ENCODE measurements around the gene ABHD4.
"Not testable (repeated sequence)": the region's sequence is repeated elsewhere in the genome, so short reads cannot be mapped to it uniquely, and the experiment has no call there.

The ABHD4 gene

DNA sequence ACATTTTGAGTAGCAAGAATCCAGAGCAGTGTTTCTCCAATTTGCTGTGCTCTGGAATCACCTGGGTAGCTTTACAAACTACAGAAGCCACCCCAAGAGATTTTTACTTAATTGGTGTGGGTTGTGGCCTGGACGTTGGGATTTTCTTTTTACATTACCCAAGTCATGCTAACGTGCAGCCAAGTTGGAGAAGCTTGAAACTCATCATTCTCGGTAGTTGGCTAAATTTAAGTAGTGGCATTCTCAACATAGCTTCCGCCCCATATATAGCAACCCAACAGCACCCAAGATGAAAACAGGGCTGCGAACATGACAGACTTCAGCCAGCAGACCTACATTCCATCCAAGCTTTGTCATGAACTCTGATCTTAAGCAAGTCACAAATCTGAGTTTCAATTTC lies 34.1 kb upstream of the ABHD4 start:
- H3K79me2 ChIP-seq (ENCODE audit: insufficient read depth, low read length) = peaks cover 69% of the 10 kb centered on the region
- H3K36me3 ChIP-seq (ENCODE audit: insufficient read depth, low read length) = peaks cover 14% of the 10 kb centered on the region; the same call in 1 of the 2 replicates
- peaks cover 93% of the 10 kb centered on the region for H3K4me1 ChIP-seq (ENCODE audit: insufficient read depth, low read length, poor library complexity, severe bottlenecking)
- H3K27me3 ChIP-seq (ENCODE audit: insufficient read depth, low read length, poor library complexity, severe bottlenecking) = no peaks in the 10 kb centered on the region
- H2AFZ ChIP-seq (ENCODE audit: low read length) = no peak overlapping the region
- no peaks in the 10 kb centered on the region for H3K9me3 ChIP-seq (ENCODE audit: insufficient read depth, low read depth, low read length)
- no peaks in the 10 kb centered on the region for H3K9me2 ChIP-seq (replicated peaks; ENCODE audit: low read depth, low read length)
- H3K4me3 ChIP-seq (ENCODE audit: low read length, poor library complexity, severe bottlenecking) = no peak overlapping the region
- H3F3A ChIP-seq (ENCODE audit: low read depth) = peaks cover 18% of the 10 kb centered on the region
- TF ChIP-seq, protein P1, sequence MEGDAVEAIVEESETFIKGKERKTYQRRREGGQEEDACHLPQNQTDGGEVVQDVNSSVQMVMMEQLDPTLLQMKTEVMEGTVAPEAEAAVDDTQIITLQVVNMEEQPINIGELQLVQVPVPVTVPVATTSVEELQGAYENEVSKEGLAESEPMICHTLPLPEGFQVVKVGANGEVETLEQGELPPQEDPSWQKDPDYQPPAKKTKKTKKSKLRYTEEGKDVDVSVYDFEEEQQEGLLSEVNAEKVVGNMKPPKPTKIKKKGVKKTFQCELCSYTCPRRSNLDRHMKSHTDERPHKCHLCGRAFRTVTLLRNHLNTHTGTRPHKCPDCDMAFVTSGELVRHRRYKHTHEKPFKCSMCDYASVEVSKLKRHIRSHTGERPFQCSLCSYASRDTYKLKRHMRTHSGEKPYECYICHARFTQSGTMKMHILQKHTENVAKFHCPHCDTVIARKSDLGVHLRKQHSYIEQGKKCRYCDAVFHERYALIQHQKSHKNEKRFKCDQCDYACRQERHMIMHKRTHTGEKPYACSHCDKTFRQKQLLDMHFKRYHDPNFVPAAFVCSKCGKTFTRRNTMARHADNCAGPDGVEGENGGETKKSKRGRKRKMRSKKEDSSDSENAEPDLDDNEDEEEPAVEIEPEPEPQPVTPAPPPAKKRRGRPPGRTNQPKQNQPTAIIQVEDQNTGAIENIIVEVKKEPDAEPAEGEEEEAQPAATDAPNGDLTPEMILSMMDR (conservative IDR thresholded peaks at IDR 0.05; ENCODE audit: low read length) = no peak
- no peak for TF ChIP-seq EZH2phosphoT487 (IDR thresholded peaks at IDR 0.05; ENCODE audit: borderline replicate concordance)
- no peak overlapping the region for H3K4me2 ChIP-seq (ENCODE audit: low read depth, low read length, poor library complexity, severe bottlenecking)
- H4K20me1 ChIP-seq (ENCODE audit: insufficient read depth, low read length, poor library complexity, severe bottlenecking) = no peaks in the 10 kb centered on the region
- H3K9ac ChIP-seq (ENCODE audit: low read depth, low read length, poor library complexity, severe bottlenecking) = peak overlapping the region; percentile 97

DNA sequence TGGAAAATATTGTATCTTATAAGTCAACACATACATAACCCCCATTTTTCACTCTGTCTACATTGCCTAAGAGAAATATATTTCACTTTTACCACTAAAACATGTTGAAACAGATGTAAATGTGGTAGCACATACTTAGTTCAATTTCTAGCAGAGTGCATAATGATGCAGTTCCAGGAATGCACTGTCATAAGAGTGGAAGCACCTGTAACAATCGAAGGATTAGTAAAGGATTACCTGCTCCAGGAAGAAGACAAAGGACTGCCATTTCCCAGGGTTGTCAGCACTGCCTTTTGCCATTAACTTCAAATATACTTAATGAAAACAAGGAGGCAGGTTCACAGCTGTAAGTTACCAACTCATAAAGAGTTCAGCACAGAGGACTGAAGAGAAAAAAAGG lies 33.6 kb upstream of the ABHD4 start:
- Histone ChIP-seq H3K36me3 (ENCODE audit: insufficient read depth, low read length) (peaks cover 14% of the 10 kb centered on the region; the same call in 1 of the 2 replicates), H3K27me3 (ENCODE audit: insufficient read depth, low read length, poor library complexity, severe bottlenecking) (no peaks in the 10 kb centered on the region), H3F3A (ENCODE audit: low read depth) (peaks cover 18% of the 10 kb centered on the region), H3K79me2 (ENCODE audit: insufficient read depth, low read length) (peaks cover 69% of the 10 kb centered on the region), H3K4me3 (ENCODE audit: low read length, poor library complexity, severe bottlenecking) (no peak overlapping the region), H3K4me2 (ENCODE audit: low read depth, low read length, poor library complexity, severe bottlenecking) (no peak overlapping the region), H3K4me1 (ENCODE audit: insufficient read depth, low read length, poor library complexity, severe bottlenecking) (peaks cover 93% of the 10 kb centered on the region), H3K9me3 (ENCODE audit: insufficient read depth, low read depth, low read length) (no peaks in the 10 kb centered on the region), H4K20me1 (ENCODE audit: insufficient read depth, low read length, poor library complexity, severe bottlenecking) (no peaks in the 10 kb centered on the region), H3K9ac (ENCODE audit: low read depth, low read length, poor library complexity, severe bottlenecking) (peak overlapping the region; percentile 97), H2AFZ (ENCODE audit: low read length) (no peak overlapping the region), H3K9me2 (replicated peaks; ENCODE audit: low read depth, low read length) (no peaks in the 10 kb centered on the region)
- TF ChIP-seq, protein P1 (conservative IDR thresholded peaks at IDR 0.05; ENCODE audit: low read length) = no peak
- TF ChIP-seq EZH2phosphoT487 (IDR thresholded peaks at IDR 0.05; ENCODE audit: borderline replicate concordance) = no peak

DNA sequence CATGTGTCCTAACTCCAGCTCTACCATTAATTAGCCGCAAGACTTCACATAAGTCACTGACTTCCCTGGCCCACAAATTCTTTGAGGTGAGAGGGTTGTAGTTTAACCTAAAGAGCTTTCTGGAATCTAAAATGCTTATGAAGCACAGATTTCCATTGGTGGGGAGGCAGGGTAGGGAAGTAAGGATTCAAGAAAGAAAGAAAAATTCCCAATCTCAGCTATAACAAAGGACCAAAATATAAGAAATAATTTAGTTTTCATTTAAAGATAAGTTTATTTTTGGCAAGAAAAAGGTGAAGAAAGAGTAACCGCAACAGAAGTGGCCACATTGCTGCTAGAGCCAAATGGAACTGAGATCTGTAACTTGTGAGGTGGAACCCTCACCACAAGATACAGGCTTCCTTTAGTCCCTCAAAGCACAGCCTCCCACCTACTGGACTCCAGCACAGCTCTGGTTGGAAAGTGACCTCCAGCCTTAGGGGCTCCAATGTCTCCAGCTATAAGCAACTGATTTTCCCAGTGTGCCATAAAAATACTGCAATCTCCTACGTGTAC lies 32.6 kb upstream of the ABHD4 start:
- H3K9me3 ChIP-seq (ENCODE audit: insufficient read depth, low read depth, low read length) = no peaks in the 10 kb centered on the region
- H3K4me3 ChIP-seq (ENCODE audit: low read length, poor library complexity, severe bottlenecking) = no peak overlapping the region
- H4K20me1 ChIP-seq (ENCODE audit: insufficient read depth, low read length, poor library complexity, severe bottlenecking) = no peaks in the 10 kb centered on the region
- peaks cover 18% of the 10 kb centered on the region for H3F3A ChIP-seq (ENCODE audit: low read depth)
- H3K27me3 ChIP-seq (ENCODE audit: insufficient read depth, low read length, poor library complexity, severe bottlenecking) = no peaks in the 10 kb centered on the region
- H3K9ac ChIP-seq (ENCODE audit: low read depth, low read length, poor library complexity, severe bottlenecking) = peak overlapping the region; percentile 97
- no peak for TF ChIP-seq EZH2phosphoT487 (IDR thresholded peaks at IDR 0.05; ENCODE audit: borderline replicate concordance)
- TF ChIP-seq, protein P1 (conservative IDR thresholded peaks at IDR 0.05; ENCODE audit: low read length) = no peak
- H3K79me2 ChIP-seq (ENCODE audit: insufficient read depth, low read length) = peaks cover 68% of the 10 kb centered on the region
- peaks cover 91% of the 10 kb centered on the region for H3K4me1 ChIP-seq (ENCODE audit: insufficient read depth, low read length, poor library complexity, severe bottlenecking)
- peak overlapping the region; percentile 56 for H3K4me2 ChIP-seq (ENCODE audit: low read depth, low read length, poor library complexity, severe bottlenecking)
- no peaks in the 10 kb centered on the region for H3K9me2 ChIP-seq (replicated peaks; ENCODE audit: low read depth, low read length)
- peaks cover 14% of the 10 kb centered on the region for H3K36me3 ChIP-seq (ENCODE audit: insufficient read depth, low read length)
- H2AFZ ChIP-seq (ENCODE audit: low read length) = no peak overlapping the region

DNA sequence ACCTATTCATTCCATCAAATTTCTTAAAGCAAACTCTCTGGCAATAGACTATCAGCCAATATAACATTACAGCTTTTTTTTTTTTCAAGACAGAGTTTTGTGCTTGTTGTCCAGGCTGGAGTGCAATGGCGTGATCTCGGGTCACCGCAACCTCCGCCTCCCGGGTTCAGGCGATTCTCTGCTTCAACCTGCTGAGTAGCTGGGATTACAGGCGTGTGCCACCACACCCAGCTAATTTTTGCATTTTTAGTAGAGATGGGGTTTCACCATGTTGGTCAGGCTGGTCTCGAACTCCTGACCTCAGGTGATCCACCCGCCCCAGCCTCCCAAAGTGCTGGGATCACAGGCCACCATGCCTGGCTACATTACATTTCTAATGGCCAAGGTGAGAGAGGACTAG lies 31.8 kb upstream of the ABHD4 start:
- H4K20me1 ChIP-seq (ENCODE audit: insufficient read depth, low read length, poor library complexity, severe bottlenecking); H3F3A ChIP-seq (ENCODE audit: low read depth); H3K27me3 ChIP-seq (ENCODE audit: insufficient read depth, low read length, poor library complexity, severe bottlenecking); H2AFZ ChIP-seq (ENCODE audit: low read length); H3K9me2 ChIP-seq (replicated peaks; ENCODE audit: low read depth, low read length); H3K9me3 ChIP-seq (ENCODE audit: insufficient read depth, low read depth, low read length); H3K4me3 ChIP-seq (ENCODE audit: low read length, poor library complexity, severe bottlenecking): not testable (repeated sequence)
- Histone ChIP-seq H3K4me2 (ENCODE audit: low read depth, low read length, poor library complexity, severe bottlenecking) (peak overlapping the region; percentile 56), H3K9ac (ENCODE audit: low read depth, low read length, poor library complexity, severe bottlenecking) (peak overlapping the region; percentile 97), H3K4me1 (ENCODE audit: insufficient read depth, low read length, poor library complexity, severe bottlenecking) (peaks cover 83% of the 10 kb centered on the region), H3K79me2 (ENCODE audit: insufficient read depth, low read length) (peaks cover 68% of the 10 kb centered on the region), H3K36me3 (ENCODE audit: insufficient read depth, low read length) (peaks cover 14% of the 10 kb centered on the region)
